Left ventricle myocardium superior (tissue), 1 donor: ENCODE results near the gene APH1B. TPM values are rescaled to one million over a fixed set of nuclear protein-coding genes. Genes with fewer than 3 reads are reported as not detected.

Source experiments
- total RNA-seq: library from RNA; stranded (reverse); fragmentation: NEBNext Ultra II Directional; extraction: Animal tissue kit (Norgen Biotek cat#: 25700); gene quantifications from one replicate; pipeline ENCODE4 v1.2.1, GENCODE V29; 2021
- donor health status: DM: no; HTN: yes; CAD: no; lungs with severe emphysema.

APH1B gene
- total RNA-seq, 1 donor from 2014 or later, result 5.6 TPM

Other genes with a start within 250 kb of the APH1B start
- 14,056 TPM for gene TPM1, start 234.9 kb upstream of the APH1B start, total RNA-seq
- gene LACTB, start 155.7 kb upstream of the APH1B start, total RNA-seq, result 26.0 TPM
- gene RPS27L, start 120.1 kb upstream of the APH1B start, total RNA-seq, result 157 TPM
- 9.1 TPM for gene RAB8B, start 88.0 kb upstream of the APH1B start, total RNA-seq
- 0.74 TPM for gene CA12, start 104.2 kb downstream of the APH1B start, total RNA-seq
- gene USP3, start 227.0 kb downstream of the APH1B start, total RNA-seq, result 18.1 TPM